GM06990 (cell line): ENCODE results near the gene CST9L.
"Not testable (repeated sequence)": the region's sequence is repeated elsewhere in the genome, so short reads cannot be mapped to it uniquely, and the experiment has no call there.

Source experiments
- DNase-seq: peaks from one replicate; pipeline ENCODE4 v3.0.0-alpha.2; 2011; ENCODE audit not compliant: insufficient read length; ENCODE audit errors: extremely low read depth
- H3K27me3 ChIP-seq: replicated peaks from 2 replicates; pipeline ENCODE4 v1.6.0; 2011; ENCODE audit warnings: low read length; ENCODE audit not compliant: control insufficient read depth, insufficient read depth
- H3K36me3 ChIP-seq: 2 replicates; pipeline ENCODE4 v1.5.1; 2011; ENCODE audit warnings: low read length; ENCODE audit not compliant: control insufficient read depth, insufficient read depth
- H3K4me3 ChIP-seq: replicated peaks from 2 replicates; pipeline ENCODE4 v1.5.1; 2011; ENCODE audit warnings: low read depth, mild to moderate bottlenecking, control low read depth, low read length
- TF ChIP-seq, protein P1 (sequence below): IDR thresholded peaks from 2 replicates; pipeline ENCODE4 v1.5.1; 2011; ENCODE audit warnings: low read length, control low read depth, mild to moderate bottlenecking, inconsistent platforms; ENCODE audit not compliant: insufficient read depth, poor library complexity, severe bottlenecking

Gene CST9L

GRCh38 chr20:23585449-23585807 lies 17.1 kb upstream of the CST9L start:
- TF ChIP-seq, protein P1, sequence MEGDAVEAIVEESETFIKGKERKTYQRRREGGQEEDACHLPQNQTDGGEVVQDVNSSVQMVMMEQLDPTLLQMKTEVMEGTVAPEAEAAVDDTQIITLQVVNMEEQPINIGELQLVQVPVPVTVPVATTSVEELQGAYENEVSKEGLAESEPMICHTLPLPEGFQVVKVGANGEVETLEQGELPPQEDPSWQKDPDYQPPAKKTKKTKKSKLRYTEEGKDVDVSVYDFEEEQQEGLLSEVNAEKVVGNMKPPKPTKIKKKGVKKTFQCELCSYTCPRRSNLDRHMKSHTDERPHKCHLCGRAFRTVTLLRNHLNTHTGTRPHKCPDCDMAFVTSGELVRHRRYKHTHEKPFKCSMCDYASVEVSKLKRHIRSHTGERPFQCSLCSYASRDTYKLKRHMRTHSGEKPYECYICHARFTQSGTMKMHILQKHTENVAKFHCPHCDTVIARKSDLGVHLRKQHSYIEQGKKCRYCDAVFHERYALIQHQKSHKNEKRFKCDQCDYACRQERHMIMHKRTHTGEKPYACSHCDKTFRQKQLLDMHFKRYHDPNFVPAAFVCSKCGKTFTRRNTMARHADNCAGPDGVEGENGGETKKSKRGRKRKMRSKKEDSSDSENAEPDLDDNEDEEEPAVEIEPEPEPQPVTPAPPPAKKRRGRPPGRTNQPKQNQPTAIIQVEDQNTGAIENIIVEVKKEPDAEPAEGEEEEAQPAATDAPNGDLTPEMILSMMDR, result no peak
- Histone ChIP-seq H3K27me3 (no peaks in the 10 kb centered on the region; the same call in 1 of the 2 replicates), H3K4me3 (no peak overlapping the region), H3K36me3 (no peaks in the 10 kb centered on the region)
- no peak for DNase-seq

- TF ChIP-seq, protein P1, result no peak
- DNase-seq, result no peak
- no peaks in the 10 kb centered on the region; the same call in 1 of the 2 replicates for H3K27me3 ChIP-seq
- H3K36me3 ChIP-seq, result no peaks in the 10 kb centered on the region
- no peak overlapping the region for H3K4me3 ChIP-seq
Measured at GRCh38 chr20:23584434-23585199, 16.3 kb upstream of the CST9L start.

- Histone ChIP-seq H3K36me3 (no peaks in the 10 kb centered on the region), H3K4me3 (no peak overlapping the region), H3K27me3 (no peaks in the 10 kb centered on the region; the same call in 1 of the 2 replicates)
- no peak for DNase-seq
- TF ChIP-seq, protein P1, result no peak
Measured at GRCh38 chr20:23583526-23583925, 15.2 kb upstream of the CST9L start.

DNA sequence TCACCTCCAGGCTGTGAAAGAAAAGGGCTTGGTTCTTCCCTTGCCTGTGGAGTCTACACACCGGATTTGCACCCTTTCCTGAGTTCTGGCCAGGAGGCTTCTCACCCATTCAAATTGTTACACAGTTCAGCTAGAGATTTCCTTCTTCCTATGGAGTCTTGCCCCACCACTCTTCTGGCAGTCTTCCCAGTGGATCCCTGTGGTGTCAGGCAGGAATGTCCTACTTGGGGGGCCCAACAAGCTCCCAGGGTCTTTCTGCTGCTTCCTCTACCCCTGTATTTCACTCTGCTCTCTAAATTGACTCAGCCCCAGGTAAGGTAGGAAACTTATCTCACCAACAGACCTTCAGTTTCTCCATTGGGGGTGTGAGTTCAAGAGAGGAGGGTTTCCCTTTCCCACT lies 14.0 kb upstream of the CST9L start:
- no peak overlapping the region for H3K4me3 ChIP-seq
- no peaks in the 10 kb centered on the region for H3K36me3 ChIP-seq
- DNase-seq, result no peak
- H3K27me3 ChIP-seq, result no peaks in the 10 kb centered on the region; the same call in 1 of the 2 replicates
- TF ChIP-seq, protein P1, result no peak

DNA sequence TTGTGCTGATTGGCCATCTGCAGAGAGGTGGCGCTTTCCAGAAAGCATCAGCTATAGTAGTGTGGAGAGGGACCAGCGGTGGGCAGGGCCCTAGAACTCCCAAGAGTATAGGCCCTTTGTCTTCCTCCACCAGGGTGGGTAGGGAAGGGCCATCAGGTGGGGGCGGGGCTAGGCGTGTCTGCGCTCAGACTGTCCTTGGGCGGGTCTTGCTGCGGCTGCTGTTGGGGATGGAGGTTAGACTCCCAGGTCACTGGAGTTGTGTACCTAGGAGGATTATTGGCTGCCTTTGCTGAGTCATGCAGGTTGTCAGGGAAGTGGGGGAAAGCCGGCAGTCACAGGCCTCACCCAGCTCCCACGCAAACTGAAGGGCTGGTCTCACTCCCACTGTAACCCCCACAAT lies 13.5 kb upstream of the CST9L start:
- not testable (repeated sequence) for H3K36me3 ChIP-seq, DNase-seq, H3K27me3 ChIP-seq, H3K4me3 ChIP-seq

DNA sequence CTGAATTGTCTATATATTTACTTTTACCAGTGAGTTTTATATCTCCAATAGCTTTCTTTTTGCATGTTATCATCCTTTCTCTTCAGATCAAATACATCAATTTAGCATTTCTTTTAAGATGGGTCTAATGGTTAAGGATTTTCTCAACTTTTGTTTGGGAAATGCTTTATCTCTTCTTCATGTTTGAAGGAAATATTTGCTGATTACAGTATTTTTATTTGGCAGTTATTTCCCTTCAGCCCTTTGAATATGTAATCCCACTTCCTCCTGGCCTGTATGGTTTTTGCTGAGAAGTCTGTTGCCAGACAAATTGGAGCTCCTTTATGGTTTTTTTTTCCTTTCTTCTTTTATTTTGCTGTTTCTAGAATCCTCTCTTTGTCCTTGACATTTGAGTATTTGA lies 6.7 kb upstream of the CST9L start:
- Histone ChIP-seq H3K36me3 (no peaks in the 10 kb centered on the region), H3K4me3 (no peak overlapping the region), H3K27me3 (no peaks in the 10 kb centered on the region)
- no peak for DNase-seq
- TF ChIP-seq, protein P1, result no peak
